ENCODE data around the gene RHBDL3.

- TF ChIP-seq REST (IDR thresholded peaks at IDR 0.05) (no peak), MAX (IDR thresholded peaks at IDR 0.05) (no peak), JUND (IDR thresholded peaks at IDR 0.05) (no peak)
These were observed 90.2 kb downstream of the RHBDL3 start for GRCh38 chr17:32355649-32356377.
